Measurements from ENCODE around the gene SSR1.
A peak's percentile ranks its signal among the peaks of the same experiment; 100 is the strongest.
"Not testable (repeated sequence)": the region's sequence is repeated elsewhere in the genome, so short reads cannot be mapped to it uniquely, and the experiment has no call there.

Gene SSR1

GRCh38 chr6:7274525-7274924 lies 38.5 kb downstream of the SSR1 start:
- DNase-seq, result not testable (repeated sequence)

GRCh38 chr6:7273709-7274108 lies 39.3 kb downstream of the SSR1 start:
- no peak for DNase-seq

- DNase-seq, result no peak
Observed at GRCh38 chr6:7271205-7271534, 41.8 kb downstream of the SSR1 start.

GRCh38 chr6:7270320-7271204 lies 42.4 kb downstream of the SSR1 start:
- no peak for DNase-seq

- no peak for DNase-seq
Observed at GRCh38 chr6:7269816-7270215, 43.2 kb downstream of the SSR1 start.

GRCh38 chr6:7268816-7269555 lies 44.0 kb downstream of the SSR1 start:
- no peak for DNase-seq

GRCh38 chr6:7268362-7268761 lies 44.6 kb downstream of the SSR1 start:
- no peak for DNase-seq

- DNase-seq, result no peak
Observed at GRCh38 chr6:7267466-7268091, 45.4 kb downstream of the SSR1 start.

GRCh38 chr6:7267071-7267465 lies 45.9 kb downstream of the SSR1 start:
- DNase-seq, result no peak

GRCh38 chr6:7265385-7265726 lies 47.6 kb downstream of the SSR1 start:
- DNase-seq, result not testable (repeated sequence)

GRCh38 chr6:7264686-7265384 lies 48.2 kb downstream of the SSR1 start:
- DNase-seq, result no peak

- no peak for DNase-seq
Observed at GRCh38 chr6:7264041-7264440, 49.0 kb downstream of the SSR1 start.

- DNase-seq, result not testable (repeated sequence)
Observed at GRCh38 chr6:7263519-7263805, 49.5 kb downstream of the SSR1 start.

- DNase-seq, result no peak
Observed at GRCh38 chr6:7262746-7263518, 50.1 kb downstream of the SSR1 start.

- no peak for DNase-seq
Observed at GRCh38 chr6:7261852-7262461, 51.0 kb downstream of the SSR1 start.

- peak; percentile 88 for DNase-seq
Observed at GRCh38 chr6:7261032-7261841, 51.8 kb downstream of the SSR1 start.

- no peak for DNase-seq
Observed at GRCh38 chr6:7260291-7261031, 52.5 kb downstream of the SSR1 start.

GRCh38 chr6:7258231-7258763 lies 54.7 kb downstream of the SSR1 start:
- DNase-seq, result no peak

GRCh38 chr6:7257521-7258230 lies 55.3 kb downstream of the SSR1 start:
- DNase-seq, result no peak

GRCh38 chr6:7256785-7257184 lies 56.2 kb downstream of the SSR1 start:
- no peak for DNase-seq
